K562 (cell line): Measurements from ENCODE around the gene JMJD1C. TPM values are rescaled to one million over a fixed set of nuclear protein-coding genes. Genes with fewer than 3 reads are reported as not detected.

ENCODE experiments used
- ATAC-seq: fragments of 200-7000 bp; cut with Tn5 transposase; 3 replicates; pipeline ENCODE4 v1.9.1; 2020; ENCODE audit warnings: moderate library complexity
- BruUV-seq: library from RNA; stranded (reverse); fragments of 400-500 nt; replicated peaks from 2 replicates; lab custom pipeline; 2021; lab: Mats Ljungman, UMichigan
- CTCF ChIA-PET: fragments of 300-600 bp; formaldehyde crosslinking; extraction: SDS; loops from one replicate; lab custom pipeline; 2021; ENCODE audit warnings: low intra/inter-chr PET ratio; lab: Yijun Ruan, JAX
- POLR2A ChIA-PET: fragments of 300-600, 350-650 bp; sonication (Branson Sonifier 250); formaldehyde crosslinking; extraction: SDS; loops from one replicate; lab custom pipeline; 2021; ENCODE audit warnings: antibody characterized with exemption, inconsistent platforms; lab: Yijun Ruan, JAX
- DNase-seq, 4 experiments: peaks; one replicate each; pipeline versions ENCODE4 v3.0.0 to v3.0.0-alpha.2; 2011 to 2018; ENCODE audit warnings: low spot score in 3 of 4, mixed read lengths in 3 of 4; ENCODE audit errors: extremely low read depth in 1 of 4
- FAIRE-seq: peaks from 2 replicates; lab custom pipeline; 2011; peaks lifted over from hg19 to GRCh38; lab: Jason Lieb, UNC
- H2AFZ ChIP-seq: 2 replicates; pipeline ENCODE4 v1.6.0; 2011; ENCODE audit warnings: low read depth, low read length, control low read depth, inconsistent platforms
- H3K27ac ChIP-seq: fragments of 200-600 bp; 3 replicates; pipeline ENCODE4 v1.8.0; 2011; ENCODE audit warnings: low read depth, mild to moderate bottlenecking, control low read depth, inconsistent platforms, low read length, moderate library complexity, mixed read lengths; ENCODE audit errors: extremely low read depth
- H3K27me3 ChIP-seq, 2 experiments: fragments of 300-600 bp in 1 of 2; 2 replicates in 1 of 2; 3 replicates in 1 of 2; pipeline versions ENCODE4 v1.6.0 to v1.8.0; 2011; ENCODE audit warnings: inconsistent platforms in 2 of 2, low read length in 2 of 2, mild to moderate bottlenecking in 1 of 2, mixed read lengths in 1 of 2, moderate library complexity in 1 of 2; ENCODE audit not compliant: control insufficient read depth in 2 of 2, insufficient read depth in 2 of 2
- H3K36me3 ChIP-seq: fragments of 300-600 bp; 3 replicates; pipeline ENCODE4 v1.8.0; 2011; ENCODE audit warnings: mild to moderate bottlenecking, low read length, inconsistent platforms; ENCODE audit not compliant: control insufficient read depth, insufficient read depth
- H3K4me1 ChIP-seq, 2 experiments: fragments of 200-600 bp in 1 of 2; replicated peaks in 1 of 2; 2 replicates in 1 of 2; 3 replicates in 1 of 2; pipeline versions ENCODE4 v1.5.1 to v1.8.0; 2011; ENCODE audit warnings: inconsistent platforms in 2 of 2, low read length in 2 of 2, mild to moderate bottlenecking in 1 of 2, mixed read lengths in 1 of 2, moderate library complexity in 1 of 2; ENCODE audit not compliant: control insufficient read depth in 2 of 2, insufficient read depth in 2 of 2
- H3K4me2 ChIP-seq: 2 replicates; pipeline ENCODE4 v1.6.1; 2011; ENCODE audit warnings: low read length, control low read depth, inconsistent platforms, mixed read lengths; ENCODE audit not compliant: insufficient read depth
- H3K4me3 ChIP-seq: fragments of 200-600 bp; sonication (generic), shearing (Covaris generic); 2 replicates; pipeline ENCODE4 v1.5.1; 2016; ENCODE audit warnings: control low read depth, inconsistent platforms
- H3K79me2 ChIP-seq: fragments of 200-600 bp; 3 replicates; pipeline ENCODE4 v1.8.0; 2011; ENCODE audit warnings: low read length, inconsistent platforms; ENCODE audit not compliant: control insufficient read depth, insufficient read depth
- H3K9ac ChIP-seq, 2 experiments: 2 replicates each; pipeline versions ENCODE4 v1.6.0 to v1.6.1; 2011; ENCODE audit warnings: low read depth in 2 of 2, low read length in 2 of 2, control low read depth in 1 of 2, inconsistent platforms in 1 of 2, mild to moderate bottlenecking in 1 of 2, mixed read lengths in 1 of 2; ENCODE audit not compliant: insufficient read depth in 1 of 2
- H3K9me1 ChIP-seq: one replicate; pipeline ENCODE4 v1.6.0; 2011; ENCODE audit warnings: inconsistent platforms, mild to moderate bottlenecking, low read length, moderate library complexity; ENCODE audit not compliant: control insufficient read depth, insufficient read depth
- H3K9me3 ChIP-seq: replicated peaks from 2 replicates; pipeline ENCODE4 v1.5.1; 2011; ENCODE audit warnings: low read depth, low read length, inconsistent platforms; ENCODE audit not compliant: control insufficient read depth, insufficient read depth
- H4K20me1 ChIP-seq: replicated peaks from 2 replicates; pipeline ENCODE4 v1.6.1; 2011; ENCODE audit warnings: low read length, inconsistent platforms, mixed read lengths; ENCODE audit not compliant: control insufficient read depth, insufficient read depth
- CTCF ChIP-seq, 3 experiments: IDR thresholded peaks in 2 of 3; conservative IDR thresholded peaks in 1 of 3; 2 replicates each; pipeline ENCODE4 v1.5.1; 2011 to 2012; ENCODE audit warnings: low read length in 3 of 3, mild to moderate bottlenecking in 3 of 3, control low read depth in 2 of 3, improper control_type of control experiment in 1 of 3, inconsistent platforms in 1 of 3, low read depth in 1 of 3, mixed read lengths in 1 of 3, moderate library complexity in 1 of 3; ENCODE audit not compliant: insufficient read depth in 2 of 3
- GTF2B ChIP-seq: IDR thresholded peaks from 2 replicates; pipeline ENCODE4 v1.6.1; 2011; ENCODE audit not compliant: insufficient read length; ENCODE audit errors: extremely low read depth
- MTF1 ChIP-seq: fragments of 250-450 bp; sonication (Bioruptor Pico); IDR thresholded peaks from 2 replicates; pipeline ENCODE4 v1.9.0; 2021; ENCODE audit warnings: moderate library complexity, mild to moderate bottlenecking, inconsistent platforms, borderline replicate concordance
- TCF7L2 ChIP-seq: fragments of 150-350 bp; IDR thresholded peaks from 2 replicates; pipeline ENCODE4 v1.6.1; 2016; ENCODE audit warnings: low read depth, mild to moderate bottlenecking, low read length, moderate library complexity
- U2AF1 ChIP-seq: fragments of 200-400 bp; formaldehyde crosslinking; optimal IDR thresholded peaks from 2 replicates; pipeline ENCODE3; 2017; ENCODE audit warnings: mild to moderate bottlenecking, low read depth, low read length, moderate library complexity
- ZNF717 ChIP-seq: fragments of 250-450 bp; sonication (Bioruptor Pico); IDR thresholded peaks from 2 replicates; pipeline ENCODE4 v1.5.0; 2021
- WGBS: fragments of 100-300 bp; shearing (Covaris generic); methylation state at CpG from one replicate; pipeline ENCODE4 v1.1.6; 2016; ENCODE audit warnings: low coverage, mixed read lengths; ENCODE audit not compliant: insufficient coverage; ENCODE audit errors: missing lambda C conversion rate; 5-methylcytosine and 5-hydroxymethylcytosine counted together
- in situ Hi-C: fragments of 300-500 bp; cut with MboI; formaldehyde crosslinking; loops from 4 replicates; pipeline ENCODE4 v1.15.0; 2018; ENCODE audit warnings: inconsistent platforms, mixed read lengths
- intact Hi-C: fragments of 100-400 bp; cut with micrococcal nuclease; formaldehyde crosslinking; loops from 2 replicates; pipeline ENCODE4 v1.14.2; 2022
- polyA plus RNA-seq, 8 experiments: library from polyadenylated mRNA; depleted of rRNA in 4 of 8; stranded (reverse) in 5 of 8; unstranded in 3 of 8; fragments of >200 nt; fragmentation: Nextera tagmentation in 2 of 8; fragmentation: Illumina TruSeq in 1 of 8; extraction: Ambion mirVana in 2 of 8; extraction: Trizol in 1 of 8; gene quantifications; 2 replicates each; pipeline versions ENCODE4 v1.2.1 to v1.2.3, GENCODE V29; 2011 to 2014; ENCODE audit warnings: inconsistent platforms in 1 of 8, missing spikeins in 1 of 8
- total RNA-seq, 7 experiments: library from RNA; depleted of rRNA in 6 of 7; stranded (reverse); fragments of >200 nt in 6 of 7; fragmentation: Illumina TruSeq in 2 of 7; extraction: Trizol in 2 of 7; gene quantifications; 2 replicates each; pipeline versions ENCODE4 v1.2.1 to v1.2.3, GENCODE V29; 2011 to 2021; ENCODE audit warnings: low replicate concordance in 1 of 7

Gene JMJD1C
- total and polyA plus RNA-seq, 9 of the 15 experiments (the other 6 are each of a cell fraction or from before 2014, with no cell fraction given) = 25.3 to 68.0 (median 47.2) TPM

DNA sequence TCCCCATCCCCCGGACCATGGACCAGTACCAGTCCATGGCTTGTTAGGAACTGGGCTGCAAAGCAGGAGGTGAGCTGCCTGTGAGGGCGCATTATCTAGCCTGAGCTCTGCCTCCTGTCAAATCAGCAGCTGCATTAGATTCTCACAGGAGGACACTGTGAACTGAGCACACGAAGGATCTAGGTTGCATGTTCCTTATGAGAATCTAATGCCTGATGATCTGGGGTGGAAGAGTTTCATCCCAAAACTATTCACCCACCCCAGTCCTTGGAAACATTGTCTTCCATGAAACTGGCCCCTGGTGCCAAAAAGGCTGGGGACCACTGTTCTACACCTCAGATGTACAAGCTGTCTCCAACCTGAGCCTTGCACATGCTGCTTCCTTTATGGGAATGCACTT lies 24.1 kb upstream of the JMJD1C start:
- no peak for TF ChIP-seq U2AF1
- no peak for TF ChIP-seq TCF7L2
- no peak for TF ChIP-seq GTF2B
- TF ChIP-seq ZNF717 (CRISPR knock-in tag) = no peak
- TF ChIP-seq CTCF (IDR thresholded peaks at IDR 0.05 in 2 of 3, conservative IDR thresholded peaks at IDR 0.05 in 1 of 3; ENCODE audit: insufficient read depth in 2 of 3, low read depth in 1 of 3, low read length in 3 of 3) = no peak
- no peak for TF ChIP-seq MTF1 (CRISPR knock-in tag)
- FAIRE-seq (no peak), DNase-seq (no peak), ATAC-seq (no peak; the same call in 2 of the 3 replicates)
- peaks cover 27% of the 10 kb centered on the region for H3K79me2 ChIP-seq
- H2AFZ ChIP-seq = no peak overlapping the region
- no peak overlapping the region for H3K4me2 ChIP-seq
- 81% methylated on average over 3 of the region's 3 CpGs for WGBS
- peaks cover 0 to 6% of the 10 kb centered on the region in 2 experiments; a peak in 2 of 5 replicates for H3K4me1 ChIP-seq
- no peak overlapping the region for H3K27ac ChIP-seq
- in situ Hi-C loops = no loop called here
- no TSS peak for BruUV-seq
- no peaks in the 10 kb centered on the region for H3K36me3 ChIP-seq
- H3K9me1 ChIP-seq = no peaks in the 10 kb centered on the region
- H4K20me1 ChIP-seq = 0 out of 2 replicates have a peak, but pooled peaks cover 2% of the 10 kb centered on the region
- intact Hi-C loops = no loop called here
- H3K4me3 ChIP-seq = no peak overlapping the region
- ChIA-PET POLR2A (interaction anchor here (0.6 to 1.3 kb wide), 4 partner anchors 8 to 106 kb away, joined by 3 to 4 read pairs (median 3); no protein-coding TSS in a partner anchor), CTCF (no interaction called here)
- H3K9ac ChIP-seq = no peak overlapping the region
- no peaks in the 10 kb centered on the region for H3K27me3 ChIP-seq
- peaks cover 5% of the 10 kb centered on the region; the same call in 1 of the 2 replicates for H3K9me3 ChIP-seq
